ENCODE results near the gene ACIN1. TPM values are rescaled to one million over a fixed set of nuclear protein-coding genes. Genes with fewer than 3 reads are reported as not detected.

ACIN1 gene
- total and polyA plus RNA-seq, 9 of the 15 experiments (the other 6 are each of a cell fraction or from before 2014, with no cell fraction given): 5.0 to 196 (median 129) TPM

DNA sequence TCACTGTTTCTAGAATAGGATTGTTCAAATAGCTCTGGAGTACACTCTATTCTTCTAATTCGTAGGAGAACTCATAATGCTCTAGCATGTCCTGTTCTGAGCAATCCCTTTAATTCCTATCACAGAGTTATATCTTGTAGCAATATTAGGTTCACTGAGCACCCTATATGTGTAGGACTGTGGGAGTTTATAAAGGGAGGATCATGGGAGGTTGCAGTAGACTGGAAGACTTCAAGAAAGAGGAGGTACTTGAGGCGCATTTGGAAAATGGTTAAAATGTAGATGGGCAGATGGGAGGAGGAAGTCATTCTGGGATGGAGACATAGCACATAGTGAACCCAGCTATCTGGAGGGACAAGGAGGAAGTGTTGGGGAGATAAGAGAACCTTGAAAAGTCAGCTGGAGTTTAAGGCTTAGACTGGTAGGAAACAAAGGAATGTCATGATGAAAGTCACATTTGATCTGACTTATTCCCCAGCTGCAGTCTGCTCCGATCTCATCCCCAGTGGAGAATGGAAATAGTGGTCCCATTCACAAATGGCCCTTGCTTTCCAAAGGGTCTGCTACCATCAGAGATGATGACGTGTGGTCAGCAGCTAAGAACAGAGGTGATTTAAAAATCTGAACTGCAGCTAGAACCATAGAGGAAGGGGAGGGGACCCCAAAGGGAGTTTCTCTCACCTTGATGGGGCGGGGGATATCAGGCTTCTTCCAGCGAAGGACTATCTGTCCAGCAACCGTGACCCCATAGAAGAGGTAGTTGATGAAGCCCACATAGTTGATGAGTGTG, 34.2 kb upstream of the ACIN1 start (continued):
- TF ChIP-seq, protein P1, sequence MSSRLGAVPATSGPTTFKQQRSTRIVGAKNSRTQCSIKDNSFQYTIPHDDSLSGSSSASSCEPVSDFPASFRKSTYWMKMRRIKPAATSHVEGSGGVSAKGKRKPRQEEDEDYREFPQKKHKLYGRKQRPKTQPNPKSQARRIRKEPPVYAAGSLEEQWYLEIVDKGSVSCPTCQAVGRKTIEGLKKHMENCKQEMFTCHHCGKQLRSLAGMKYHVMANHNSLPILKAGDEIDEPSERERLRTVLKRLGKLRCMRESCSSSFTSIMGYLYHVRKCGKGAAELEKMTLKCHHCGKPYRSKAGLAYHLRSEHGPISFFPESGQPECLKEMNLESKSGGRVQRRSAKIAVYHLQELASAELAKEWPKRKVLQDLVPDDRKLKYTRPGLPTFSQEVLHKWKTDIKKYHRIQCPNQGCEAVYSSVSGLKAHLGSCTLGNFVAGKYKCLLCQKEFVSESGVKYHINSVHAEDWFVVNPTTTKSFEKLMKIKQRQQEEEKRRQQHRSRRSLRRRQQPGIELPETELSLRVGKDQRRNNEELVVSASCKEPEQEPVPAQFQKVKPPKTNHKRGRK (tag; IDR thresholded peaks at IDR 0.05): no peak
- TF ChIP-seq DMBX1 (CRISPR knock-in tag; IDR thresholded peaks at IDR 0.05; ENCODE audit: borderline replicate concordance) (peak; percentile 67), CHD1 (IDR thresholded peaks at IDR 0.05; ENCODE audit: low read length) (no peak), SP1 (CRISPR knock-in tag; IDR thresholded peaks at IDR 0.05) (no peak), TCFL5 (CRISPR knock-in tag; conservative IDR thresholded peaks at IDR 0.05) (no peak), SRF (CRISPR knock-in tag; IDR thresholded peaks at IDR 0.05) (no peak), POLR2H (tag; IDR thresholded peaks at IDR 0.05; ENCODE audit: low read depth) (no peak), ESRRA (IDR thresholded peaks at IDR 0.05; ENCODE audit: borderline replicate concordance, low read depth) (peak; percentile 54; the same call in 1 of the 2 replicates), CREBBP (IDR thresholded peaks at IDR 0.05; ENCODE audit: low read depth, low read length) (no peak), ZNF354B (CRISPR knock-in tag; IDR thresholded peaks at IDR 0.05) (no peak), FOSL1 (tag; conservative IDR thresholded peaks at IDR 0.05) (peak; percentile 42; the same call in 1 of the 2 replicates), CREB1 (IDR thresholded peaks at IDR 0.05) (no peak), CREB1 (CRISPR knock-in tag; IDR thresholded peaks at IDR 0.05) (no peak), ZNF217 (CRISPR knock-in tag; IDR thresholded peaks at IDR 0.05) (no peak)
- TF ChIP-seq, protein P2, sequence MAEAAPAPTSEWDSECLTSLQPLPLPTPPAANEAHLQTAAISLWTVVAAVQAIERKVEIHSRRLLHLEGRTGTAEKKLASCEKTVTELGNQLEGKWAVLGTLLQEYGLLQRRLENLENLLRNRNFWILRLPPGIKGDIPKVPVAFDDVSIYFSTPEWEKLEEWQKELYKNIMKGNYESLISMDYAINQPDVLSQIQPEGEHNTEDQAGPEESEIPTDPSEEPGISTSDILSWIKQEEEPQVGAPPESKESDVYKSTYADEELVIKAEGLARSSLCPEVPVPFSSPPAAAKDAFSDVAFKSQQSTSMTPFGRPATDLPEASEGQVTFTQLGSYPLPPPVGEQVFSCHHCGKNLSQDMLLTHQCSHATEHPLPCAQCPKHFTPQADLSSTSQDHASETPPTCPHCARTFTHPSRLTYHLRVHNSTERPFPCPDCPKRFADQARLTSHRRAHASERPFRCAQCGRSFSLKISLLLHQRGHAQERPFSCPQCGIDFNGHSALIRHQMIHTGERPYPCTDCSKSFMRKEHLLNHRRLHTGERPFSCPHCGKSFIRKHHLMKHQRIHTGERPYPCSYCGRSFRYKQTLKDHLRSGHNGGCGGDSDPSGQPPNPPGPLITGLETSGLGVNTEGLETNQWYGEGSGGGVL (CRISPR knock-in tag; IDR thresholded peaks at IDR 0.05): no peak
- TF ChIP-seq, protein P3, sequence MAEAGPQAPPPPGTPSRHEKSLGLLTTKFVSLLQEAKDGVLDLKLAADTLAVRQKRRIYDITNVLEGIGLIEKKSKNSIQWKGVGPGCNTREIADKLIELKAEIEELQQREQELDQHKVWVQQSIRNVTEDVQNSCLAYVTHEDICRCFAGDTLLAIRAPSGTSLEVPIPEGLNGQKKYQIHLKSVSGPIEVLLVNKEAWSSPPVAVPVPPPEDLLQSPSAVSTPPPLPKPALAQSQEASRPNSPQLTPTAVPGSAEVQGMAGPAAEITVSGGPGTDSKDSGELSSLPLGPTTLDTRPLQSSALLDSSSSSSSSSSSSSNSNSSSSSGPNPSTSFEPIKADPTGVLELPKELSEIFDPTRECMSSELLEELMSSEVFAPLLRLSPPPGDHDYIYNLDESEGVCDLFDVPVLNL (CRISPR knock-in tag; IDR thresholded peaks at IDR 0.05; ENCODE audit: low read depth): no peak
- TF ChIP-seq, protein P4, sequence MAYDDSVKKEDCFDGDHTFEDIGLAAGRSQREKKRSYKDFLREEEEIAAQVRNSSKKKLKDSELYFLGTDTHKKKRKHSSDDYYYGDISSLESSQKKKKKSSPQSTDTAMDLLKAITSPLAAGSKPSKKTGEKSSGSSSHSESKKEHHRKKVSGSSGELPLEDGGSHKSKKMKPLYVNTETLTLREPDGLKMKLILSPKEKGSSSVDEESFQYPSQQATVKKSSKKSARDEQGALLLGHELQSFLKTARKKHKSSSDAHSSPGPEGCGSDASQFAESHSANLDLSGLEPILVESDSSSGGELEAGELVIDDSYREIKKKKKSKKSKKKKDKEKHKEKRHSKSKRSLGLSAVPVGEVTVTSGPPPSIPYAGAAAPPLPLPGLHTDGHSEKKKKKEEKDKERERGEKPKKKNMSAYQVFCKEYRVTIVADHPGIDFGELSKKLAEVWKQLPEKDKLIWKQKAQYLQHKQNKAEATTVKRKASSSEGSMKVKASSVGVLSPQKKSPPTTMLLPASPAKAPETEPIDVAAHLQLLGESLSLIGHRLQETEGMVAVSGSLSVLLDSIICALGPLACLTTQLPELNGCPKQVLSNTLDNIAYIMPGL (CRISPR knock-in tag; IDR thresholded peaks at IDR 0.05): no peak

All from K562 (cell line).